H1 (cell line): ENCODE data around the gene MYO18A. TPM values are rescaled to one million over a fixed set of nuclear protein-coding genes. Genes with fewer than 3 reads are reported as not detected.

Experiments used
- CTCF ChIA-PET: fragments of 300-600 bp; sonication (Branson Sonifier 250); formaldehyde crosslinking; loops from one replicate; lab custom pipeline; 2021; ENCODE audit not compliant: partially characterized antibody; lab: Charles Lee
- POLR2A ChIA-PET: fragments of 300-600 bp; sonication (Branson Sonifier 250); formaldehyde crosslinking; loops from one replicate; lab custom pipeline; 2021; ENCODE audit warnings: inconsistent platforms; ENCODE audit not compliant: partially characterized antibody; lab: Charles Lee
- DNase-seq, 2 experiments: peaks; one replicate each; pipeline versions ENCODE4 v3.0.0 to v3.0.0-alpha.2; 2010 to 2022; ENCODE audit warnings: low spot score in 2 of 2, low read depth in 1 of 2, mixed read lengths in 1 of 2
- FAIRE-seq: peaks from 2 replicates; lab custom pipeline; 2011; peaks lifted over from hg19 to GRCh38; lab: Jason Lieb, UNC
- H2AFZ ChIP-seq: 2 replicates; pipeline ENCODE4 v1.8.1; 2012; ENCODE audit warnings: low read length, inconsistent platforms
- H2AK5ac ChIP-seq: 2 replicates; pipeline ENCODE4 v1.6.1; 2013; ENCODE audit warnings: low read depth, low read length
- H2BK120ac ChIP-seq: replicated peaks from 2 replicates; pipeline ENCODE3; 2013; ENCODE audit warnings: low read depth, low read length, inconsistent platforms
- H2BK12ac ChIP-seq: 2 replicates; pipeline ENCODE4 v1.6.1; 2013; ENCODE audit warnings: low read depth, low read length
- H2BK15ac ChIP-seq: 2 replicates; pipeline ENCODE4 v1.6.1; 2013; ENCODE audit warnings: low read length
- H2BK20ac ChIP-seq: 2 replicates; pipeline ENCODE4 v1.6.1; 2013; ENCODE audit warnings: low read length
- H2BK5ac ChIP-seq: 2 replicates; pipeline ENCODE4 v1.6.1; 2013; ENCODE audit warnings: low read depth, low read length
- H3K14ac ChIP-seq: 2 replicates; pipeline ENCODE4 v1.6.1; 2013; ENCODE audit warnings: inconsistent platforms; ENCODE audit not compliant: insufficient read length
- H3K18ac ChIP-seq: 2 replicates; pipeline ENCODE4 v1.6.1; 2013; ENCODE audit warnings: low read length; ENCODE audit errors: extremely low read depth
- H3K23ac ChIP-seq: 2 replicates; pipeline ENCODE4 v1.6.1; 2013; ENCODE audit warnings: inconsistent platforms; ENCODE audit not compliant: insufficient read length
- H3K23me2 ChIP-seq: 2 replicates; pipeline ENCODE4 v1.6.1; 2013; ENCODE audit warnings: low read depth, low read length
- H3K27ac ChIP-seq: 2 replicates; pipeline ENCODE4 v1.6.1; 2011; ENCODE audit warnings: low read depth, low read length, inconsistent platforms
- H3K27me3 ChIP-seq, 4 experiments: replicated peaks in 1 of 4; 1 replicate in 1 of 4; 2 replicates in 3 of 4; pipeline versions ENCODE4 v1.6.1 to v1.8.1; 2011 to 2013; ENCODE audit warnings: low read length in 3 of 4, mild to moderate bottlenecking in 3 of 4, inconsistent platforms in 2 of 4, mixed read lengths in 2 of 4, moderate library complexity in 1 of 4; ENCODE audit not compliant: control insufficient read depth in 3 of 4, insufficient read depth in 3 of 4; ENCODE audit errors: extremely low read depth in 1 of 4
- H3K36me3 ChIP-seq, 4 experiments: 2 replicates each; pipeline versions ENCODE4 v1.6.1 to v1.8.1; 2011 to 2013; ENCODE audit warnings: mild to moderate bottlenecking in 4 of 4, low read length in 3 of 4, moderate library complexity in 2 of 4, control low read depth in 1 of 4, inconsistent platforms in 1 of 4; ENCODE audit not compliant: insufficient read depth in 4 of 4, control insufficient read depth in 2 of 4
- H3K4ac ChIP-seq: replicated peaks from 2 replicates; pipeline ENCODE3; 2013; ENCODE audit warnings: low read length, low read depth, mixed read lengths, inconsistent platforms; ENCODE audit not compliant: insufficient read length
- H3K4me1 ChIP-seq, 4 experiments: replicated peaks in 1 of 4; 1 replicate in 1 of 4; 2 replicates in 3 of 4; pipeline versions ENCODE4 v1.6.1 to v1.8.1; 2011 to 2013; ENCODE audit warnings: low read length in 3 of 4, inconsistent platforms in 2 of 4, mixed read lengths in 1 of 4; ENCODE audit not compliant: insufficient read depth in 4 of 4, control insufficient read depth in 3 of 4
- H3K4me2 ChIP-seq, 2 experiments: 2 replicates each; pipeline versions ENCODE4 v1.6.1 to v1.8.1; 2011 to 2013; ENCODE audit warnings: low read depth in 2 of 2, low read length in 2 of 2, control low read depth in 1 of 2, inconsistent platforms in 1 of 2, mild to moderate bottlenecking in 1 of 2; ENCODE audit not compliant: insufficient read depth in 1 of 2
- H3K4me3 ChIP-seq, 4 experiments: fragments of 200-600, 300-600 bp in 1 of 4; sonication (generic), shearing (Covaris generic), sonication (Bioruptor Twin) in 1 of 4; 2 replicates each; pipeline versions ENCODE4 v1.5.1 to v1.8.1; 2011 to 2016; ENCODE audit warnings: low read length in 4 of 4, low read depth in 3 of 4, control low read depth in 2 of 4, inconsistent platforms in 2 of 4, mild to moderate bottlenecking in 2 of 4, mixed read lengths in 1 of 4, moderate library complexity in 1 of 4; ENCODE audit not compliant: insufficient read depth in 2 of 4; ENCODE audit errors: extremely low read depth in 1 of 4
- H3K56ac ChIP-seq: replicated peaks from 2 replicates; pipeline ENCODE3; 2013; ENCODE audit warnings: low read depth, mild to moderate bottlenecking, mixed read lengths, low read length, inconsistent platforms; ENCODE audit not compliant: insufficient read length
- H3K79me1 ChIP-seq: 2 replicates; pipeline ENCODE4 v1.6.1; 2013; ENCODE audit warnings: low read depth, low read length, control low read depth
- H3K79me2 ChIP-seq, 2 experiments: 2 replicates each; pipeline versions ENCODE4 v1.6.1 to v1.8.1; 2012 to 2013; ENCODE audit warnings: low read length in 2 of 2, mild to moderate bottlenecking in 2 of 2, inconsistent platforms in 1 of 2; ENCODE audit not compliant: insufficient read depth in 2 of 2, control insufficient read depth in 1 of 2
- H3K9ac ChIP-seq, 4 experiments: replicated peaks in 1 of 4; 1 replicate in 1 of 4; 2 replicates in 3 of 4; pipeline versions ENCODE4 v1.6.1 to v1.8.1; 2011 to 2013; ENCODE audit warnings: low read depth in 3 of 4, low read length in 3 of 4, control low read depth in 2 of 4, mild to moderate bottlenecking in 2 of 4, moderate library complexity in 2 of 4, inconsistent platforms in 1 of 4; ENCODE audit errors: extremely low read depth in 1 of 4
- H3K9me3 ChIP-seq, 2 experiments: 2 replicates each; pipeline versions ENCODE4 v1.6.1 to v1.8.1; 2012 to 2013; ENCODE audit warnings: mild to moderate bottlenecking in 2 of 2, moderate library complexity in 2 of 2, control low read depth in 1 of 2, inconsistent platforms in 1 of 2, low read depth in 1 of 2, low read length in 1 of 2, mixed read lengths in 1 of 2; ENCODE audit not compliant: insufficient read depth in 2 of 2
- H4K20me1 ChIP-seq, 2 experiments: replicated peaks in 1 of 2; 2 replicates each; pipeline versions ENCODE3 to v1.8.1; 2011 to 2013; ENCODE audit warnings: inconsistent platforms in 2 of 2, low read length in 2 of 2, mild to moderate bottlenecking in 1 of 2; ENCODE audit not compliant: insufficient read depth in 2 of 2, control insufficient read depth in 1 of 2
- H4K5ac ChIP-seq: 2 replicates; pipeline ENCODE4 v1.6.1; 2013; ENCODE audit warnings: low read length, low read depth, mixed read lengths, inconsistent platforms; ENCODE audit not compliant: insufficient read length
- H4K8ac ChIP-seq: 2 replicates; pipeline ENCODE4 v1.8.0; 2013; ENCODE audit warnings: mild to moderate bottlenecking, moderate library complexity, low read length, inconsistent platforms; ENCODE audit not compliant: insufficient read depth; ENCODE audit errors: extremely low read depth
- H4K91ac ChIP-seq: replicated peaks from 2 replicates; pipeline ENCODE3; 2013; ENCODE audit warnings: low read length, mixed read lengths, inconsistent platforms; ENCODE audit not compliant: insufficient read length
- BACH1 ChIP-seq: IDR thresholded peaks from 2 replicates; pipeline ENCODE4 v1.6.1; 2012; ENCODE audit warnings: low read length, improper control_type of control experiment
- BRCA1 ChIP-seq: IDR thresholded peaks from 2 replicates; pipeline ENCODE4 v1.6.1; 2012; ENCODE audit warnings: low read depth, low read length, improper control_type of control experiment
- CBX5 ChIP-seq: fragments of 300-800, 300-1000 bp; sonication (generic); IDR thresholded peaks from 2 replicates; pipeline ENCODE4 v1.7.1; 2016; ENCODE audit warnings: antibody characterized with exemption, low read length, low read depth
- CREB1 ChIP-seq: IDR thresholded peaks from 2 replicates; pipeline ENCODE4 v1.6.1; 2012; ENCODE audit warnings: inconsistent platforms
- HDAC2 ChIP-seq, 2 experiments: fragments of 300-600 bp in 1 of 2; sonication (generic) in 1 of 2; IDR thresholded peaks; 2 replicates each; pipeline ENCODE4 v1.6.1; 2011 to 2012; ENCODE audit warnings: low read depth in 2 of 2, low read length in 2 of 2, mild to moderate bottlenecking in 2 of 2, moderate library complexity in 2 of 2, borderline replicate concordance in 1 of 2, inconsistent platforms in 1 of 2
- NRF1 ChIP-seq: IDR thresholded peaks from 2 replicates; pipeline ENCODE4 v1.6.1; 2011; ENCODE audit warnings: mild to moderate bottlenecking, low read depth, low read length, improper control_type of control experiment
- POLR2A ChIP-seq, 2 experiments: IDR thresholded peaks; 1 replicate in 1 of 2; 2 replicates in 1 of 2; pipeline ENCODE4 v1.6.1; 2011; ENCODE audit warnings: low read depth in 2 of 2, low read length in 2 of 2, mild to moderate bottlenecking in 2 of 2; ENCODE audit errors: control extremely low read depth in 1 of 2
- POU5F1 ChIP-seq: IDR thresholded peaks from 2 replicates; pipeline ENCODE4 v1.6.1; 2011; ENCODE audit warnings: low read depth, mild to moderate bottlenecking, low read length, moderate library complexity
- RAD21 ChIP-seq, 2 experiments: IDR thresholded peaks in 1 of 2; conservative IDR thresholded peaks in 1 of 2; 2 replicates each; pipeline ENCODE4 v1.6.1; 2011; ENCODE audit warnings: low read depth in 2 of 2, low read length in 2 of 2, improper control_type of control experiment in 1 of 2, inconsistent platforms in 1 of 2, mild to moderate bottlenecking in 1 of 2, moderate library complexity in 1 of 2
- RFX5 ChIP-seq: IDR thresholded peaks from 2 replicates; pipeline ENCODE4 v1.6.1; 2011; ENCODE audit warnings: low read depth, low read length, improper control_type of control experiment, borderline replicate concordance
- SAP30 ChIP-seq: fragments of 300-600 bp; sonication (generic); IDR thresholded peaks from 2 replicates; pipeline ENCODE4 v1.7.1; 2012; ENCODE audit warnings: low read length, moderate library complexity, mild to moderate bottlenecking, inconsistent platforms; ENCODE audit not compliant: insufficient read depth, insufficient replicate concordance
- SIRT6 ChIP-seq: IDR thresholded peaks from one replicate; pipeline ENCODE4 v1.7.1; 2012; ENCODE audit warnings: low read length, inconsistent platforms
- SP4 ChIP-seq: IDR thresholded peaks from 2 replicates; pipeline ENCODE4 v1.6.1; 2012; ENCODE audit warnings: low read length, inconsistent platforms
- SRF ChIP-seq: IDR thresholded peaks from 2 replicates; pipeline ENCODE4 v1.6.1; 2011; ENCODE audit warnings: mild to moderate bottlenecking, low read depth, low read length, moderate library complexity
- WGBS, 2 experiments: shearing (Covaris generic) in 1 of 2; methylation state at CpG; one replicate each; pipeline versions ENCODE4 v1.1.6 to v1.1.7; 2013 to 2015; ENCODE audit warnings: low lambda C conversion rate in 2 of 2, mixed read lengths in 2 of 2, inconsistent platforms in 1 of 2, low coverage in 1 of 2, missing lambda C conversion rate in 1 of 2; ENCODE audit not compliant: insufficient replicate concordance in 2 of 2, insufficient coverage in 1 of 2, insufficient read length in 1 of 2; ENCODE audit errors: extremely low coverage in 1 of 2, missing lambda C conversion rate in 1 of 2; 5-methylcytosine and 5-hydroxymethylcytosine counted together
- polyA plus RNA-seq, 7 experiments: library from polyadenylated mRNA; depleted of rRNA in 3 of 7; stranded (reverse) in 5 of 7; unstranded in 2 of 7; fragments of >200 nt in 5 of 7; fragments of 200-250 nt in 2 of 7; gene quantifications; 1 replicate in 5 of 7; 2 replicates in 1 of 7; 4 replicates in 1 of 7; pipeline versions ENCODE4 v1.2.1 to v1.2.3, GENCODE V29; 2011 to 2013; ENCODE audit warnings: missing spikeins in 2 of 7, mixed read lengths in 2 of 7
- total RNA-seq: library from RNA; stranded (reverse); fragmentation: NEBNext Ultra II Directional; extraction: Animal tissue kit (Norgen Biotek cat#: 25700); gene quantifications from 2 replicates; pipeline ENCODE4 v1.2.1, GENCODE V29; 2021
- TF ChIP-seq, protein P1 (sequence below): IDR thresholded peaks from 2 replicates; pipeline ENCODE4 v1.6.1; 2012; ENCODE audit warnings: inconsistent platforms

Gene MYO18A
- total and polyA plus RNA-seq, 2 of the 8 experiments (the other 6 are each of a cell fraction or from before 2014, with no cell fraction given), result 7.6 to 43.8 TPM

- FAIRE-seq (no peak), DNase-seq (no peak)
- Histone ChIP-seq H3K4ac (no peak overlapping the region), H2BK15ac (no peak overlapping the region), H2BK20ac (no peak overlapping the region), H3K56ac (no peak overlapping the region), H4K8ac (no peak overlapping the region), H3K9ac (no peak overlapping the region), H2BK120ac (no peak overlapping the region), H2AK5ac (no peak overlapping the region), H3K9me3 (no peaks in the 10 kb centered on the region), H3K36me3 (peaks cover 0 to 13% (median 3%) of the 10 kb centered on the region in 4 experiments; a peak in 5 of 8 replicates), H3K23ac (no peak overlapping the region), H4K5ac (no peak overlapping the region), H3K27me3 (no peaks in the 10 kb centered on the region), H3K4me1 (peaks cover 0 to 2% (median 2%) of the 10 kb centered on the region in 4 experiments; a peak in 3 of 7 replicates), H4K91ac (no peak overlapping the region), H3K79me1 (no peaks in the 10 kb centered on the region), H3K23me2 (no peaks in the 10 kb centered on the region), H3K18ac (no peak overlapping the region), H4K20me1 (no peaks in the 10 kb centered on the region), H2BK12ac (no peak overlapping the region; the same call in 1 of the 2 replicates), H2AFZ (no peak overlapping the region), H3K27ac (no peak overlapping the region), H2BK5ac (0 out of 2 replicates have a peak overlapping the region, but pooled peaks have one; percentile 45), H3K14ac (no peak overlapping the region), H3K4me3 (no peak overlapping the region), H3K79me2 (no peaks in the 10 kb centered on the region), H3K4me2 (no peak overlapping the region)
- POLR2A ChIA-PET, result interaction anchor here (0.9 to 2.0 kb wide), 5 partner anchors 8 to 76 kb away, joined by 3 to 6 read pairs (median 3); no protein-coding TSS in a partner anchor
- 93% methylated on average over 10 of the region's 10 CpGs; no CpG with 5 or more reads in 1 of the 2 experiments for WGBS, 2 experiments
- CTCF ChIA-PET, result interaction anchor here (0.6 to 1.1 kb wide), 8 partner anchors 8 to 91 kb away, joined by 3 to 4 read pairs (median 3); no protein-coding TSS in a partner anchor
- TF ChIP-seq SP4, result no peak
- no peak for TF ChIP-seq NRF1
- TF ChIP-seq, protein P1, sequence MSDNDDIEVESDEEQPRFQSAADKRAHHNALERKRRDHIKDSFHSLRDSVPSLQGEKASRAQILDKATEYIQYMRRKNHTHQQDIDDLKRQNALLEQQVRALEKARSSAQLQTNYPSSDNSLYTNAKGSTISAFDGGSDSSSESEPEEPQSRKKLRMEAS, result no peak
- no peak for TF ChIP-seq BACH1
- no peak for TF ChIP-seq CREB1
- no peak for TF ChIP-seq POLR2A (IDR thresholded peaks at IDR 0.05; ENCODE audit: control extremely low read depth in 1 of 2, low read depth in 2 of 2, low read length in 2 of 2)
- no peak for TF ChIP-seq SIRT6
- no peak for TF ChIP-seq CBX5
- no peak for TF ChIP-seq RAD21 (IDR thresholded peaks at IDR 0.05 in 1 of 2, conservative IDR thresholded peaks at IDR 0.05 in 1 of 2; ENCODE audit: low read depth in 2 of 2, low read length in 2 of 2)
- TF ChIP-seq RFX5, result no peak
- TF ChIP-seq POU5F1, result no peak
- TF ChIP-seq SRF, result no peak
- TF ChIP-seq HDAC2 (IDR thresholded peaks at IDR 0.05; ENCODE audit: borderline replicate concordance in 1 of 2, low read depth in 2 of 2, low read length in 2 of 2), result no peak
- TF ChIP-seq SAP30, result no peak
- TF ChIP-seq BRCA1, result no peak
These were observed 125.4 kb downstream of the MYO18A start for GRCh38 chr17:29054835-29055234.
